ENCODE results near the gene C12orf75.
"Not testable (repeated sequence)": the region's sequence is repeated elsewhere in the genome, so short reads cannot be mapped to it uniquely, and the experiment has no call there.

The C12orf75 gene

DNA sequence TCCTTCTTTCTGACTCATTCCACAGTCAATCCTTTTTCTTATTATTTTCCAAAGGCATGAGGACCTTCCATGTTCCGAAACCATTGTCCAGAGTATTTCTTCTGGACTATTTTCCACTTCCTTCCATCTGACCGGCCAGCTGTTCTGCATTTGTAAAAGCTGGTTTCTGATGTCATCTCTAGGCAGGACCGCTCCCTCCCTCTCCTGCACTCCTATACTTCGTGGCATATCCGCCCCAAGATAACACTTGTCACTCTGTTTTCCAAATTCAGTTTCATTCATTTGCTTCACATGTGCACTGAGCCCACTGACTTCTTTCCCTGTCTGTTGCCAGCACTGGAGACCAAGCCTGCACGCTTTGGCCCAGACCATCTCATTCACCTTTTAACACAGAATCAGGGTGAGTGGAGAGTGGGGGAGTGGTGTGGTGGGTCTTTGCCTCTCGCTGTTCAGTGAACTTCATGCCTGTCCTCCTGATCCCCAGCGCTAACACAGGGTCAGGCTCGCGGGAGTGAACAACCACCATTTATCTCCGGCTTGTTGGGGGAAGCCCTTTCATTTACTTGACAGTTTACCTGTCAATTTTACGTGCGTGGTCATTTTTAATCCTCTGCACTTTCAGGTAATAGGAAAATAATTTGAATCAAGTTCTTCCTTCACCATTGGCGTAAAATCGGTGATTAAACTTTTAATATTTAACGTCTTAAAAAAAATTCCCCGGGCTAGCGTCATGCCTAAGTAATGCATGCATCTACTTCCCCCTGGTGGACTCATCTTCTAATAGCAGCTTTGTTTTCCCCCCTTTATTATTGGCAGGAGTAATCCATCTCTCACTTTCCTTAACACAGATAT lies 52.5 kb downstream of the C12orf75 start:
- DNase-seq: peak in 1 of 2 donors; percentile 23

- DNase-seq: no peak
These were observed 53.7 kb downstream of the C12orf75 start for GRCh38 chr12:105384220-105384619.

- no peak for DNase-seq
These were observed 54.5 kb downstream of the C12orf75 start for GRCh38 chr12:105384916-105385535.

DNA sequence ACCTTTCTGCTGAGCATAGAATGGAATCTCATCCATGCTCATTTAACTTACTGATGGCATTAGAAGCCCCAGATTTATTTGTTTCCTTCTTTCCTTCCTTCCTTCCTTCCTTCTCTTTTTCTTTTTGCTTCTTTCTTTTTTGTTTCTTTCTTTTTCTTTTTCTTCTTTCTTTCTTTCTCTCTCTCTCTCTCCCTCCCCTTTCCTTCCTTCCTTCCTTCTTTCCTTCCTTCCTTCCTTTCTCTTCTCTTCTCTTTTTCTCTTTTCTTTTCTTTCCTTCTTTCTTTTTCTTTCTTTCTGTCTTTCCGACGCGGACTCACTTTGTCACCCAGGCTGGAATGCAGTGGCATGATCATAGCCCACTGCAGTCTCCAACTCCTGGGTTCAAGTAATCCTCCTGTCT lies 55.9 kb downstream of the C12orf75 start:
- DNase-seq: no peak

- DNase-seq: no peak
These were observed 60.7 kb downstream of the C12orf75 start for GRCh38 chr12:105391231-105391630.

DNA sequence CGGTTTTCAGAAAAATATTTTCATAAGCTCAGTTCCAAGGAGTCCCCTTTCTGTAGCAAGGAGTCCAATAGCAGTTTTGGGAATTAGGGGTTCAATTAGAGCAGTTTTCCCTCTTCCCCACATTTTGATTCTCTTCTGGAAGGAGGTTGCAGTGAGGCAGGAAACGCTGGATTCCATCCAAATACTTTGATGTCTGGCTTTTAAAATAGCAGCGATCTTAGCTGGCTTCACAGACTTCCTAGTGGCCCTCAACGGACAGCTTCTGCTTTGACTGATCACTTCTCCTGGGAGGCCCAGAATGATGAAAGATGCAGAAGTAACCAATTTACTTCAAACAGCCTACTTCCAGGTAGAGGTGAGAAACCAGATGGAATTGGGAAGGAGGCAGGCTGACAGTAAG lies 63.1 kb downstream of the C12orf75 start:
- DNase-seq: no peak

DNA sequence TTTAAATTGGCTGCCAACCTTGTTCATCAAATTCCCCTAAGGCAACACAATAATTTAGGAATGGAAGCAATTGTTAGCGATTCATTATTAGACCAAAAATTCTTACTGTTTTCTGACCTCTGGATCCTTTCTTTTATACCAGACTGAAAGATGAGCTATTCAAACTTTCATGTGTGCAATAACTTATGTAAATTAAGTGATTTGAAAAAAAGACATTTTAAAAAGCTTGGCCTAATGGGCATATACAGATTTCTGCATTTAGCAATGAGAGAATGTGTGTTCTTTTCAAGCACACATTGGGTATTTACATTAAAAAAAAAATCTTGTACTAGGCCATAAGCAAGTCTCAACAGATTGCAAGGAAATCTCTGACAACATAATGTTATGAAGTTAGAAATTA lies 65.5 kb downstream of the C12orf75 start:
- no peak for DNase-seq

DNA sequence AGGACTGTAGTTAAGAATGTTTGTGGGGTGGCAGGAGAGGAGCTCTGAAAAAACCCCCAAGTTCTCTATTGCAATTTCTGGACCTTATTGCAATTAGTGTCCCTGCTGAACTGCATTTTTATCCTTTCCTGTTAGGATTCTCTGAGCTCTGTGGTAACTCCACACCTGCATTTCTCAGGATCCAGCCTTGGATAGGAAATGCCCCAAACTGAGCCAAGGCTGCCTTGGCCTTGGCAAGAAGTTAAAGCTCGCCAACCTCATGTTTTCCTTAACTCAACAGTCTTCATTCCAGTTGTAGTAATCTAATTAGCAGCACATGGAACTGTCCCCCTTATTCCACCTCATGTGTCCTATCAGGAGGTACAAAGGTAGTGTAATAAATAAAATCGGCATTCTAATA lies 66.5 kb downstream of the C12orf75 start:
- DNase-seq: no peak

- DNase-seq: no peak
These were observed 68.4 kb downstream of the C12orf75 start for GRCh38 chr12:105398930-105399329.

GRCh38 chr12:105399428-105400081 lies 69.1 kb downstream of the C12orf75 start:
- DNase-seq: no peak

DNA sequence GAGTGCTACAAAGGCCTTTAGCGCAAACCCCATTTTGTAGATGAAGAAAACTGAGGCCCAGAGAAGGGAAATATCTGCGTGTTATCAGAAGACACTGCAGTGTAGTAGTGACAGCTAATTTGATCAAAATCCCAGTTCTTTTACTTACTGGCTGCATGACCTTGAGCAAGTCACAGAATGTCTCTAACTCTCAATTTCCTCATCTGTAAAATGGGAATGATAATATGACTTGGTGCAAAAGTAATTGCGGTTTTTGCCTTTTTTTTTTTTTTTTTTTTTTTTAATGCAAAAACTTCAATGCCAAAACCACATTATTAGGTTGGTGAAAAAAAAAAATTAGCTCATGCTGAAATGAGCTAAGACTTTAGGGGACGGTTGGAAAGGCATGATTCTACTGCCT lies 69.7 kb downstream of the C12orf75 start:
- DNase-seq: no peak

DNA sequence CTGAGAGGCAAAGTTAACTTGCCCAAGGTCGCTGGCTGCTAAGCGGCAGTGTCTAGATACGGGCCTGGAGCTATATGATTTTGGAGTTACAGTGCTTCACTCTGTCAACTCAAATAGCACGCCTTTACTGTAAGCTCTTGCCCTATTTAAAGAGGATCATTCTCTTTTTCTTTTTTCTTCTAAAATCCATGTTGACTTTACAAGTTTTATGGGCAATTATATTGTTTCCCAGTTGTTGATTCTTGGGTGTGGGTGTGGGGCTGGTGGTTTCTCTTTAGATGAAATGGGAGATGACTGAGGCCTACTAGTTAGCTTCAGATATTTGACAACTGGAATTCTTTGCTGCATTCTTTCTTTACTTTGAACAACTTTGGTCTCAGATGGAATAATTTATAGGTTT lies 70.7 kb downstream of the C12orf75 start:
- no peak for DNase-seq

- DNase-seq: no peak
These were observed 71.9 kb downstream of the C12orf75 start for GRCh38 chr12:105402366-105402765.

GRCh38 chr12:105403095-105403494 lies 72.6 kb downstream of the C12orf75 start:
- DNase-seq: no peak

GRCh38 chr12:105404134-105404533 lies 73.6 kb downstream of the C12orf75 start:
- not testable (repeated sequence) for DNase-seq

- no peak for DNase-seq
These were observed 76.0 kb downstream of the C12orf75 start for GRCh38 chr12:105406497-105406896.

- DNase-seq: no peak
These were observed 78.8 kb downstream of the C12orf75 start for GRCh38 chr12:105409279-105409678.

GRCh38 chr12:105409801-105410471 lies 79.4 kb downstream of the C12orf75 start:
- DNase-seq: no peak

- no peak for DNase-seq
These were observed 83.5 kb downstream of the C12orf75 start for GRCh38 chr12:105413911-105414487.

GRCh38 chr12:105417732-105418131 lies 87.2 kb downstream of the C12orf75 start:
- no peak for DNase-seq

DNA sequence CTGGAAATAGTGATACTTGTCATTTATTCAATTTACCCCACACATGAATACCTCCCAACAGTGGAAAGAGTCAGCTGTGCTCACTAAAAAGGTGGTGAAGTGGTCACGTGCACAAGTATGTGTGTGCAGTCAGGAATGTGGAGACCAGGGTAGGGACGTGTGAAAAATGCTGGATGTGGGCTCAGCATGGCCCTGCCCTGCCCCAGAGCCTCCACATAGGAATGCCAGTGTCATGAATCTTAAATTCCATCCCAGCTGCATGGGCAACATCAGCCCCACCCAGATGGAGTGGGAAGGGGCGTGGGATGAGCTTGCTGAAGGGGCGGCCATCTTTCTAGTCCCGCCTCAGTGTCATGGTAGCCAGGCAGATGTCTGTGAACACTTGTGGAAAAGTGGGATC lies 87.7 kb downstream of the C12orf75 start:
- no peak for DNase-seq

DNA sequence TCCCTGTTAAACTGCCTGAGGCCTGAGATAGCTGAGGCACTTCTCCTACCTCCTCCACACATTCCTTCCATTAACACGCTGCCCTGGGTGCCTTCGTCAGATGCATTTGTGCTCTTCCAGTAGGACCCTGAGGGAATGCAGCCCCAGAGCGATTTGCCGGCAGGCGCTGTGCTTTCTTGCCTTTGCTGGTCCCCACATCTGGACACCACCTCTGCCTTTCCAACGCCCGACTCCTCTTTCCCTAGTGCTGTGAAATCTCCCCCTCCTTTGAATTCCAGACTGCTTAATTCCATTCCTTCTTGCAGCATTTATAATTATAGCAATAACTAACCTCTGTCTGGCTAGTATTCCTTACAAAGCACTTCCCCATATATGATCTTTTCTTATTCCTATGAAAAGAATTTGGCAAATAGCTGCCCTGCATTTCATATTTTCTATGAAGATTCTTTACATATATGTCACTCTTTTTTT lies 88.4 kb downstream of the C12orf75 start:
- DNase-seq: no peak

DNA sequence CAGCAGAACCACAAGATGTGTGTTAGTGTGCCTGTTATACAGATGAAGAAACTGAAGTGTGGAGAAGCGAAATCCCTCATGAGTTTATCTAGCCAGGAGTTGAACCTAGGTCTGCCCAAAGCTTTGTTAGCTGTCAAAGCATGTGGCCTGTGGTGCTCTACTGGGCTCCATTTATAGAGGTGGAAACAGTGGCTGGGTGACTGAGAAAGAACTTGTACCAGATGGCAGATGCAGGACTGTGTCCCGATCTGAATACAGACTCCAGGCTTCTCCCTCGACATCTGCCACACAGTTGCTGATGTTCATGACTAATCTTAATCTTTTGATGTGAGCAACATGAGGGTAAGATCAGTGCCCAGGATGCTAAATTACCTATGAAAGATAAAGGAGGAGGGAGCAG lies 89.1 kb downstream of the C12orf75 start:
- no peak for DNase-seq
